GM20431 (cell line): ENCODE results near the gene LTBP3.
"Not testable (repeated sequence)": the region's sequence is repeated elsewhere in the genome, so short reads cannot be mapped to it uniquely, and the experiment has no call there.

Experiments
- in situ Hi-C: fragments of 300-500 bp; cut with MseI, MboI; formaldehyde crosslinking; loops from one replicate; pipeline ENCODE4 v1.15.0; 2020; ENCODE audit warnings: low sequenced_read_pairs; ENCODE audit not compliant: unreplicated experiment

Gene LTBP3

GRCh38 chr11:65538915-65539743 lies 19.0 kb downstream of the LTBP3 start:
- in situ Hi-C loops: no loop called here

- in situ Hi-C loops: no loop called here
Observed at GRCh38 chr11:65538232-65538914, 19.8 kb downstream of the LTBP3 start.

DNA sequence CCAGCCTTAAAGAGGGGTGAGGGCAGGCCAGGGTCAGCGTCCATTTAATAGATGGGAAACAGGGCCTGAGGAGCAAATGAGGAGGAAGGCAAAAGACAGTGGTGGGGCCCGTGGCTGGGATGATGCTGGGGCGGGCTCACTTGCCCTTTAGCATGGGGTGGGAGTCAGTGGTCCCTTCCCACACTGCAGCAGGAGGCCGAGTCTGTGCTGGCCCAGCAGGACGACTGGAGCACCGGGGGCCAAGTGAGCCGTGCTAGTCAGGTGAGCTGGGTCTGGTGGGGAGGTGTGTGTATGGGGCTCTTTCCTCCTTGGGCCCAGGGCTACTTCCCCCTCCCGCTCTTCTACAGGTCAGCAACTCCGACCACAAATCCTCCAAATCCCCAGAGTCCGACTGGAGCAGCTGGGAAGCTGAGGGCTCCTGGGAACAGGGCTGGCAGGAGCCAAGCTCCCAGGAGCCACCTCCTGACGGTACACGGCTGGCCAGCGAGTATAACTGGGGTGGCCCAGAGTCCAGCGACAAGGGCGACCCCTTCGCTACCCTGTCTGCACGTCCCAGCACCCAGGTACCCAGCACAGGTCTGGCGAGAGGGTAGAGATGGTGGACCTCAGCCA lies 20.4 kb downstream of the LTBP3 start:
- in situ Hi-C loops: no loop called here

DNA sequence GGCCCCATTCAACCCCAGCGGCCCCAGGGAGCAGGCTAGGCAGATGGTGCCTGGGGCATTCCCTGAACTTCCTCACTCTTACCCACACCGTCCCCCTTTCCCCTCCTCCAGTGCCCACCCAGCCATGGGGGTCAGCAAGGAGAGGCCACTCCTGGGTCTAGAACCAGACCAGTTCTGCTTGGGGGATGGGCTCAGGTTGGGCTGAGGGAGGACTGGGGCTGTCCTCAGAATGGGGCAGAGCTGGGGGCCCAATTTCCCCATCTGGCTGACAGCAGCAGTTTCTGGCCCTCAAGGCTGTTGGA lies 20.9 kb downstream of the LTBP3 start:
- in situ Hi-C loops: no loop called here

- in situ Hi-C loops: no loop called here
Observed at GRCh38 chr11:65536412-65537295, 21.5 kb downstream of the LTBP3 start.

GRCh38 chr11:65535102-65535501 lies 23.1 kb downstream of the LTBP3 start:
- in situ Hi-C loops: no loop called here

- in situ Hi-C loops: no loop called here
Observed at GRCh38 chr11:65532388-65533064, 25.6 kb downstream of the LTBP3 start.

- in situ Hi-C loops: no loop called here
Observed at GRCh38 chr11:65530157-65530496, 28.0 kb downstream of the LTBP3 start.

DNA sequence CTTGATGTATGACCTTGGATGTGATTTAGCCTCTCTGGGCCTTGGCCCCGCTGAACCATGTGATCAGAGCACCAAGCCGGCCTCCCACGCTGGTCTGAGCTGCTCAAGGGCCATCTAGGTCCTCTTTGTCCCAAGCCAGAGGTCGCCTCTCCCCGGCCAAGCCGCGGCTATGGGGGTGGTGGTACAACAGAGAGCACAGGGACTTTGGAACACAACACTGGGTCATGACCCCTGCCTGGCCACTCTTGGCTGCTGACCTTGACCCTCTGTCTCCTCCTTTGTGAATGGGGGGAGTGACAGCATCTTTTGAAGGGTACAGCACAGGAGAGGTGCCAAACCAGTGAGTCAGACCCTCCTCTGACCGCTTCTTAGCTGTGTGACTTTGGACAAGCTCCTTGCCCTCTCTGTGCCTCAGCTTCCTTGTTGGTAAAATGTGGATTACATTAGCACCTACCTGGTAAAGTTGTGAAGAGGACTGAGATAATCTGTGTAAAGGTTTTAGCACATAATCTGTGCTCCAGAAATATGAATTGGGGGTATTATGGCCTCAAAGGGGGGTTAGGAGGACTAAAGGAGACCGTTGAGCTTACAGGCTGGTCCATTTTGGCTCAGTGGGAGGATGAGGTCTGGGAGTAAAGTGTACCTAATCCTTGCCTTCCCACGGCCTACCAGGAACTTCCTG lies 28.5 kb downstream of the LTBP3 start:
- in situ Hi-C loops: no loop called here

DNA sequence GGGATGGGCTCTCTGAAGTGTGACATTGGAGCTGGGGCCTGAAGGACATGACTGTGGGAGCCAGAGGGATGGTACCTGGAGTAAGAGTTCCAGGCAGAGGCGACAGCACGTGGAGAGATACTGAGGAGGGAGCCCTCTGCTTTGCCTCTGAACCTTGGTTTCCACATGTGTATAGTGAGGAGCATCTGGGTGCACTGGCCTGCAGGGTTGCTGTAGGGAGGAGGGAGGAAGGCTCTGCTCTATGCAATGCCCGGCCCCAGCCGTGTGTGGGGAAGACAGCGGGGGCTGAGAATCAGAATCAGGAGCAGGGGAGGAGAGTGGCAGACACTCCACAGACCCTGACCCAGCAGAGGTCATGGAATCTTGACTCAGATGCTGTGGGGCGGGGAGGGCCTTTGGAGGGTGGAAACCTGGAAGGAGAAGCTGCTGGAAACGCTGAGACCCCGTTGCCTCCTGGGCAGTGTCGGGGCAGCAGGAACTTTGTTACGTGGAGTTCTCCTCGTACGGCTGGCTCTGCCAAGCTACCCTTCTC lies 29.3 kb downstream of the LTBP3 start:
- in situ Hi-C loops: no loop called here

DNA sequence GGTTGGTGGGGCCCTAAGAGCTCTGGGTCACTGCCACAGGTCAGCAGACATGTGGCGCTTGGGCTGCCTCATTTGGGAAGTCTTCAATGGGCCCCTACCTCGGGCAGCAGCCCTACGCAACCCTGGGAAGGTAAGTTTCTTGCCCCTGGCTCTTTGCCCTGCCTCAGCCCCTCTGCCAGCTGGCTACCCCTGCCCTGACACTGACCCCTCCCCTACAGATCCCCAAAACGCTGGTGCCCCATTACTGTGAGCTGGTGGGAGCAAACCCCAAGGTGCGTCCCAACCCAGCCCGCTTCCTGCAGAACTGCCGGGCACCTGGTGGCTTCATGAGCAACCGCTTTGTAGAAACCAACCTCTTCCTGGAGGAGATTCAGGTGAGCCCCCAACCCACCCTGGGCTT lies 31.4 kb downstream of the LTBP3 start:
- in situ Hi-C loops: no loop called here

DNA sequence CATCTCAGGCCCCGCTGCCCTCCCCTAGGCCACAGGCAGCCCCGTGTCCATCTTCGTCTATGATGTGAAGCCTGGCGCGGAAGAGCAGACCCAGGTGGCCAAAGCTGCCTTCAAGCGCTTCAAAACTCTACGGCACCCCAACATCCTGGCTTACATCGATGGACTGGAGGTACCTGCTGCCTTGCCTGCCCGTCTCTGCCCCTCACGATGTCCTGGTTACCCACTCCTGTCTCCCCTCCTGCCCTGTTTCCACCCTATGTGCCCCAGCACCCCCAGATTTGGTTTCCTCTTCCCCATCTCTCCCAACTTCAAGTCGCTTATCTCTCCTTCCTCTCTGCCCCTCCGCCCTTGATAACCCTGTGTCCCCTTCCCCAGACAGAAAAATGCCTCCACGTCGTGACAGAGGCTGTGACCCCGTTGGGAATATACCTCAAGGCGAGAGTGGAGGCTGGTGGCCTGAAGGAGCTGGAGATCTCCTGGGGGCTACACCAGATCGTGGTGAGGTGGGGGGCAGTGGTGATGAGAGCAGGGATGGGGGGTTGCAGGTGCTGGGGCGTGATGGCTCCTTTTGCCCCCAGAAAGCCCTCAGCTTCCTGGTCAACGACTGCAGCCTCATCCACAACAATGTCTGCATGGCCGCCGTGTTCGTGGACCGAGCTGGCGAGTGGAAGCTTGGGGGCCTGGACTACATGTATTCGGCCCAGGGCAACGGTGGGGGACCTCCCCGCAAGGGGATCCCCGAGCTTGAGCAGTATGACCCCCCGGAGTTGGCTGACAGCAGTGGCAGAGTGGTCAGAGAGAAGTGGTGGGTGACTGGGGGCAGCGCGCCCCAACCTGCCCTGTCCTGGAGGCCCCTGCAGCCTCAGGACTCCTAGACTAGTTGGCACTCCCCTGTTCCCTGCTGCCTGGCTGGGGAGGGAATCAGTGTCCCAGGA lies 32.3 kb downstream of the LTBP3 start:
- in situ Hi-C loops: no loop called here

DNA sequence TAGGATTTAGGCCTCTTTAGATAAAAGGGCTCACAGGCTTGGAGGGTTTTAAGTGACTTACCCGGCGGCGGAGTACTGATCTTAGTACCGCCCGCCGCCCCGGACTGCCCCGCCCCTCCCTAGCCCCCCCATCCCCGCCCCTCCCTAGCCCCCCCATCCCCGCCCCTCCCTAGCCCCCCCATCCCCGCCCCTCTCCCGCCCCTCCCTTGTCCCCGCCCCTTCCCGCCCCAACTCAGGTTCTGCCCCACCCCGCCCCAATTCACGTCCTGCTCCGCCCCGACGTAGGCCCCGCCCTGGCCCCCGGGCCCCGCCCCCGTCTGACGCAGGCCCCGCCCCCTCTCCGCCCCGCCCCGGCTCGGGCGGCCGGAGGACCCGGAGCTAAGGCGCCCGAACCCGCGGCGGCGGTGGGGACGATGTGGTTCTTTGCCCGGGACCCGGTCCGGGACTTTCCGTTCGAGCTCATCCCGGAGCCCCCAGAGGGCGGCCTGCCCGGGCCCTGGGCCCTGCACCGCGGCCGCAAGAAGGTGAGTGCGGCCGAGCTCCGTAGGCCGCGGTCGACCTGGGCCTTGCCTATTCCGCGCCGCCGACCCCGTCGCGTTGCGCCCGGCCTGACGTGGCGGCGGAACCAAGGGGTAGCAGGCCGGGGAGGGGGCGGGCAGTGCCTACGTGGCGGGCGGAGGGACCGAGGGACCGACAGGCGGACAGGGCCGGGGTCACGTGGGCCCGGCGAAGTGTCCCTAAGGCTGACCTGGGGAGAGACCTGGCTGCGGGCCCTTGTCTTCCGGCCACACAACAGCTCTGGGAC lies 33.2 kb downstream of the LTBP3 start, which contains the start of gene SCYL1:
SCYL1 (plus strand) TSS at position 343 of the 805 bp plus-strand sequence; CDS start at position 414, 71 bp downstream.
- in situ Hi-C loops: no loop called here

DNA sequence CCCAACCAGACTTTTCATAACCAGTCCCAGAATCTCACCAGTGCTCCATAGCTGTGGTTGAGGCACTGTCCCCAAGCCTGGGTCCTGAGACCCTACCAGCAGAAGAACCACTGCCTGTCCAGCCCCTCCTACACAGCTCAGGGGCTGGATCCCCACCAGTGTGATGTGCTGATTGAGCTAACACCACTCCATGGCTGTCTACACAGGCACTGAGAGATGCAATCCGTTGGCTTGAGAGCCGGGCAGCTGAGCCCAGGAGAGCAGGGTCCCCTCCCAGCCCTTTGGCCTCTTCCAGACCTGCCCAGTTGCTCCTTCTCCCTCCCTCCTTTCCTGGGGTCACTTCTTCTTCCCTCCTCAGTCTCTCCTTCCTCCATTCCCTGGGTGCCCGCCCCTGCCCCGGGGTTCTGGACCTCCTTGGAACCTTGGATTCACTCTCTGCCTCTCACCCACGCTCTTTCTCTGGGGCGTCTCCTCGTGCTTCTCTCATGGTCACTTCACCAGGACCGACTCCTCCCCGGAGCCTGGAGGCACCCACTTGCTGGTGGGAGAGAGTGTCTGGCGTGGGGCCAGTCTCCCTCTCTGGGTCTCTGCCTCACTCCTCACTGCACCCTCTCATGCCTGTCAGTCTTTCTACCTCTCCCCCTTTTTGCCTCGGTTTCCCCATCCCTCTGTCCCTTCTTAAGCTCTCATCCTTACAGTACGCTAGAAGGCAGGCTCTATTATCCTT lies 34.0 kb downstream of the LTBP3 start:
- in situ Hi-C loops: no loop called here

- in situ Hi-C loops: not testable (repeated sequence)
Observed at GRCh38 chr11:65523631-65523968, 34.6 kb downstream of the LTBP3 start.

DNA sequence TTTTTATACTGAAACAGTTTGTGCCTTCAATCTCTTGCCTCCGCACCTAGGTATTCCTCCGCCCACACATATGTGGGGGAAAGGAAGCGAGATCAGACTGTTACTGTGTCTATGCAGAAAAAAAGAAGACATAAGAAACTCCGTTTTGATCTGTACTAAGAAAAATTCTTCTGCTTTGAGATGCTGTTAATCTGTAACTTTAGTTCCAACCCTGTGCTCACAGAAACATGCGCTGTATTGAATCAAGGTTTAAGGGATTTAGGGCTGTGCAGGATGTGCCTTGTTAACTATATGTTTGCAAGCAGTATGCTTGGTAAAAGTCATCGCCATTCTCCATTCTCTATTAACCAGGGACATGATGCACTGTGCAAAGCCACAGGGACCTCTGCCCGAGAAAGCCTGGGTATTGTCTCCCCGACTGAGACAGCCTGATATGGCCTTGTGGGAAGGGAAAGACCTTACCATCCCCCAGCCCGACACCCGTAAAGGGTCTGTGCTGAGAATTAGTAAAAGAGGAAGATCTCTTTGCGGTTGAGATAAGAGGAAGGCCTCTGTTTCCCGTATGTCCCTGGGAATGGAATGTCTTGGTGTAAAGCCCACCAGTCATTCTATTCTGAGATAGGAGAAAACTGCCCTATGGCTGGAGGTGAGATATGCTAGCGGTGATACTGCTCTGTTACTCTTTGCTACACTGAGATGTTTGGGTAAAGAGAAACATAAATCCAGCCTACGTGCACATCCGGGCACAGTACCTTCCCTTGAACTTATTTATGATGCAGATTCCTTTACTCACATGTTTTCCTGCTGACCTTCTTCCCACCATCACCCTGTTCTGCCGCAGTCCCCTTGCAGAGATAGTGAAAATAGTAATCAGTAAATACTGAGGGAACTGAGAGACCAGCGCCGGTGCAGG lies 35.2 kb downstream of the LTBP3 start:
- in situ Hi-C loops: not testable (repeated sequence)
